Natural killer cell (primary cell): Measurements from ENCODE around the gene CDC16. TPM values are rescaled to one million over a fixed set of nuclear protein-coding genes. Genes with fewer than 3 reads are reported as not detected.
A peak's percentile ranks its signal among the peaks of the same experiment; 100 is the strongest.

Source experiments
- ATAC-seq, 3 donors: fragments of 150-1000 bp in 2 of 3; fragments of 200-7000 bp in 1 of 3; cut with Tn5 transposase; 1 replicate in 1 of 3; 2 replicates in 2 of 3; pipeline ENCODE4 v1.10.0; 2021; ENCODE audit warnings: mild to moderate bottlenecking in 2 of 3, moderate library complexity in 2 of 3
- DNase-seq, 2 donors: peaks; one replicate each; pipeline versions ENCODE4 v3.0.0 to v3.0.0-alpha.2; 2013 to 2021; ENCODE audit warnings: mixed read lengths in 1 of 2
- H3K27ac ChIP-seq: one replicate; pipeline ENCODE4 v1.5.1; 2013; ENCODE audit warnings: mild to moderate bottlenecking, low read length
- H3K27me3 ChIP-seq: one replicate; pipeline ENCODE4 v1.6.1; 2013; ENCODE audit warnings: low read length; ENCODE audit not compliant: control insufficient read depth, insufficient read depth
- H3K36me3 ChIP-seq: one replicate; pipeline ENCODE4 v1.6.1; 2013; ENCODE audit warnings: low read length; ENCODE audit not compliant: control insufficient read depth, insufficient read depth
- H3K4me1 ChIP-seq: one replicate; pipeline ENCODE4 v1.6.1; 2013; ENCODE audit warnings: low read length; ENCODE audit not compliant: control insufficient read depth, insufficient read depth
- H3K4me3 ChIP-seq: one replicate; pipeline ENCODE4 v1.5.1; 2013; ENCODE audit warnings: low read length
- H3K9me3 ChIP-seq: one replicate; pipeline ENCODE4 v1.6.1; 2013; ENCODE audit warnings: low read length; ENCODE audit not compliant: control insufficient read depth, insufficient read depth
- H3K27ac Mint-ChIP-seq, 2 donors: one replicate each; pipeline ENCODE4 v1.8.0; 2022; ENCODE audit warnings: mild to moderate bottlenecking in 2 of 2, mixed read lengths in 2 of 2, moderate library complexity in 1 of 2
- H3K27me3 Mint-ChIP-seq, 2 donors: one replicate each; pipeline ENCODE4 v1.8.0; 2022; ENCODE audit warnings: low read depth in 2 of 2, mixed read lengths in 2 of 2
- H3K36me3 Mint-ChIP-seq: one replicate; pipeline ENCODE4 v1.8.0; 2022; ENCODE audit warnings: mixed read lengths
- H3K4me1 Mint-ChIP-seq, 2 donors: one replicate each; pipeline ENCODE4 v1.8.0; 2022; ENCODE audit warnings: mixed read lengths in 2 of 2
- H3K4me3 Mint-ChIP-seq: one replicate; pipeline ENCODE4 v1.8.0; 2022; ENCODE audit warnings: mild to moderate bottlenecking, moderate library complexity, mixed read lengths
- H3K9me3 Mint-ChIP-seq, 2 donors: one replicate each; pipeline ENCODE4 v1.8.0; 2022; ENCODE audit warnings: mixed read lengths in 2 of 2
- WGBS: methylation state at CpG from one replicate; pipeline ENCODE4 v1.1.7; 2013; ENCODE audit warnings: missing lambda C conversion rate; ENCODE audit not compliant: insufficient coverage; 5-methylcytosine and 5-hydroxymethylcytosine counted together
- intact Hi-C: fragments of 100-400 bp; cut with micrococcal nuclease; formaldehyde crosslinking; loops from one replicate; pipeline ENCODE4 v1.14.2; 2022
- total RNA-seq, 4 donors: library from RNA; stranded (reverse); fragments of 120-200 nt in 1 of 4; gene quantifications; one replicate each; pipeline versions ENCODE4 v1.2.3 to v1.2.4, GENCODE V29; 2013 to 2022
- TF ChIP-seq, protein P1 (sequence below): fragments of 200-600 bp; IDR thresholded peaks from one replicate; pipeline ENCODE4 v1.8.0; 2022; ENCODE audit warnings: antibody characterized with exemption

CDC16 gene
- total RNA-seq, 3 donors from 2014 or later (not counting 1 experiment from before 2014, with no cell fraction given): 61.4 to 75.9 (median 70.7) TPM

DNA sequence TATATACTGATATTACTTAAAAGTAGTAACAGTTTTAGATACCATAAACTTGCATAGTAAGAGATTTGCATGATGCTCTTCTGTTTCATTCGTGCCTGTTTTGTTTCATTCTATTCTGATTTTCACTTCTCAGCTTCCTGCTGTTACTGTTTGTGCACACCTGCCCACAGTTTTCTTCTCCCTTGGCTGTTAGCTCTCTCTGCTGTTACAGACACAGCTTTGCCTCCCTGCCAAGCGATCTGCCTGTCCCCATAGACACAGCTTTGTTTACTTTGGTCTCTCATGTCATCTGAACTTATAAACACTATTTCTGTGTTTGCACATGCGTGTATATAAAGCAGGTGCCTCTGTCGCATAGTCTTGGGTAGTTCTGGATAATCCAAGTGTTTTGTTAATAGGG, 25.3 kb downstream of the CDC16 start:
- no peak for DNase-seq
- 81% methylated on average over 4 of the region's 4 CpGs for WGBS
- Mint-ChIP-seq H3K27me3 (no peaks in the 10 kb centered on the region), H3K4me1 (peaks cover 54 to 63% of the 10 kb centered on the region in 2 donors), H3K4me3 (no peak overlapping the region), H3K36me3 (peaks cover 38% of the 10 kb centered on the region), H3K27ac (peak overlapping the region in 1 of 2 donors; percentile 37), H3K9me3 (no peaks in the 10 kb centered on the region)
- no peak overlapping the region for H3K27ac ChIP-seq
- no peak overlapping the region for H3K4me3 ChIP-seq
- ATAC-seq: no peak
- no peaks in the 10 kb centered on the region for H3K9me3 ChIP-seq
- H3K27me3 ChIP-seq: no peaks in the 10 kb centered on the region
- TF ChIP-seq, protein P1, sequence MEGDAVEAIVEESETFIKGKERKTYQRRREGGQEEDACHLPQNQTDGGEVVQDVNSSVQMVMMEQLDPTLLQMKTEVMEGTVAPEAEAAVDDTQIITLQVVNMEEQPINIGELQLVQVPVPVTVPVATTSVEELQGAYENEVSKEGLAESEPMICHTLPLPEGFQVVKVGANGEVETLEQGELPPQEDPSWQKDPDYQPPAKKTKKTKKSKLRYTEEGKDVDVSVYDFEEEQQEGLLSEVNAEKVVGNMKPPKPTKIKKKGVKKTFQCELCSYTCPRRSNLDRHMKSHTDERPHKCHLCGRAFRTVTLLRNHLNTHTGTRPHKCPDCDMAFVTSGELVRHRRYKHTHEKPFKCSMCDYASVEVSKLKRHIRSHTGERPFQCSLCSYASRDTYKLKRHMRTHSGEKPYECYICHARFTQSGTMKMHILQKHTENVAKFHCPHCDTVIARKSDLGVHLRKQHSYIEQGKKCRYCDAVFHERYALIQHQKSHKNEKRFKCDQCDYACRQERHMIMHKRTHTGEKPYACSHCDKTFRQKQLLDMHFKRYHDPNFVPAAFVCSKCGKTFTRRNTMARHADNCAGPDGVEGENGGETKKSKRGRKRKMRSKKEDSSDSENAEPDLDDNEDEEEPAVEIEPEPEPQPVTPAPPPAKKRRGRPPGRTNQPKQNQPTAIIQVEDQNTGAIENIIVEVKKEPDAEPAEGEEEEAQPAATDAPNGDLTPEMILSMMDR: no peak
- intact Hi-C loops: loop anchor here (5.0 kb wide), 1 partner anchor 118 kb away; no protein-coding TSS in a partner anchor
- H3K4me1 ChIP-seq: peaks cover 43% of the 10 kb centered on the region
- H3K36me3 ChIP-seq: peaks cover 67% of the 10 kb centered on the region

DNA sequence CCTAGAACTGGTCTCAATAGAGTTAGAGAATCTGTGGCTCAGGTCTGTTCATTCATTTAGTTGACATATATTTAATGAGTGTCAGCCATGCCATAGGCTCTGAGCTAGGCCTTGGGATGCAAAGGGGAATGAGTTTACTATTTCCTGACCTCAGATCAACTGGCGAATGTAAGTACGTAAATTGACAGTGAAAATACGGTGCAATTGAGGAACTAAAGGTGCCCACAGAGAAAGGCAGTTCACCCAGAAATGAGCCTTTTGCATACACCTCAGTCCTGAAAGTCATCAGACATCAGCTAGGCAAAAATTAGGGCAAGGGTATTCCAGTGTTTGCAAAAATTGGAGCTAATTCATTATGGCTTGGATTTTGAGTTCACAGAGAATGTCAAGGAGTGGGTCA, 26.1 kb downstream of the CDC16 start:
- 68% methylated on average over 3 of the region's 3 CpGs for WGBS
- no peaks in the 10 kb centered on the region for H3K9me3 ChIP-seq
- no peaks in the 10 kb centered on the region for H3K9me3 Mint-ChIP-seq
- H3K36me3 ChIP-seq: peaks cover 61% of the 10 kb centered on the region
- H3K4me1 ChIP-seq: peaks cover 47% of the 10 kb centered on the region
- peaks cover 62 to 68% of the 10 kb centered on the region in 2 donors for H3K4me1 Mint-ChIP-seq
- no peak overlapping the region for H3K4me3 ChIP-seq
- H3K4me3 Mint-ChIP-seq: peak overlapping the region; percentile 51
- intact Hi-C loops: loop anchor here (5.0 kb wide), 1 partner anchor 119 kb away; no protein-coding TSS in a partner anchor
- no peaks in the 10 kb centered on the region for H3K27me3 ChIP-seq
- no peak for ATAC-seq
- TF ChIP-seq, protein P1: no peak
- no peaks in the 10 kb centered on the region for H3K27me3 Mint-ChIP-seq
- peaks cover 38% of the 10 kb centered on the region for H3K36me3 Mint-ChIP-seq
- no peak for DNase-seq
- H3K27ac ChIP-seq: peak overlapping the region; percentile 9
- H3K27ac Mint-ChIP-seq: peak overlapping the region; percentile 37 to 43

DNA sequence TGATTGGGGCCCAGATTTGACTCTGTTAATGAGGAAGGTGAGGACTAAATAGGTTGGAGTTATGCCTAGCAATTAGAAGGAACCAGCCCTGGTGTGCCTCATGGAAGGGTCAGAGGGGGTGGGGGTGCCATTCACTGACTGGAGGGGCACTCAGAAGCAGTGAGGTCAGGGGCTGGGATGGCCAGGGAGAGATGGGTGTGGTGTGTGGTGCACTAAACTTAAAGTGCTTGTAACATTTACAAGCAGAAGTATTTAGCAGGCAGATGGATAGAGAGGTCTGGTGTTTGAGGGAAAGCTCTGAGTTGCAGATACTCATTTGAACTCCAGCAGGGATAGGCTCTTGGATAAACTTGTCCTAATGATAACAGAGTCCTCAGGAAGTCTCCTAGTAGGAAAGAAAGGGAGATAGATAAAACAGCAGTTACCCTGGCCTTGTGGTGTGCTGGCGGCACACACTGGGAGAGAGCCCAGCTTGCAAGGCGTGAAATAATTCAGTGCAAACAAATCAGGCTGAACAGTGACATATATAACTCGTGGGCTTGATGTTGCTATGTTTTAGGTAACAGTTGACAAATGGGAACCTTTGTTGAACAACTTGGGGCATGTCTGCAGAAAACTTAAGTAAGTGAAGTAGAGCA, 26.8 kb downstream of the CDC16 start:
- ATAC-seq (no peak), DNase-seq (no peak)
- Mint-ChIP-seq H3K27me3 (no peaks in the 10 kb centered on the region), H3K36me3 (peaks cover 34% of the 10 kb centered on the region), H3K4me1 (peaks cover 65 to 68% of the 10 kb centered on the region in 2 donors), H3K9me3 (no peaks in the 10 kb centered on the region), H3K4me3 (peak overlapping the region; percentile 51), H3K27ac (peak overlapping the region; percentile 37 to 43)
- no peaks in the 10 kb centered on the region for H3K27me3 ChIP-seq
- H3K27ac ChIP-seq: peak overlapping the region; percentile 9
- no peaks in the 10 kb centered on the region for H3K9me3 ChIP-seq
- TF ChIP-seq, protein P1: no peak
- H3K36me3 ChIP-seq: peaks cover 61% of the 10 kb centered on the region
- intact Hi-C loops: loop anchor here (5.0 kb wide), 1 partner anchor 119 kb away; no protein-coding TSS in a partner anchor
- H3K4me1 ChIP-seq: peaks cover 53% of the 10 kb centered on the region
- WGBS: 36% methylated on average over 3 of the region's 3 CpGs
- H3K4me3 ChIP-seq: no peak overlapping the region
